Activated T-cell treated with anti-CD3 and anti-CD28 coated beads for 48 hours (primary cell): ENCODE data around the gene WDFY4.
A peak's percentile ranks its signal among the peaks of the same experiment; 100 is the strongest.

ENCODE experiments used
- DNase-seq: peaks from one replicate; pipeline ENCODE4 v3.0.0-alpha.2; 2020; ENCODE audit warnings: low read depth

Gene WDFY4

DNA sequence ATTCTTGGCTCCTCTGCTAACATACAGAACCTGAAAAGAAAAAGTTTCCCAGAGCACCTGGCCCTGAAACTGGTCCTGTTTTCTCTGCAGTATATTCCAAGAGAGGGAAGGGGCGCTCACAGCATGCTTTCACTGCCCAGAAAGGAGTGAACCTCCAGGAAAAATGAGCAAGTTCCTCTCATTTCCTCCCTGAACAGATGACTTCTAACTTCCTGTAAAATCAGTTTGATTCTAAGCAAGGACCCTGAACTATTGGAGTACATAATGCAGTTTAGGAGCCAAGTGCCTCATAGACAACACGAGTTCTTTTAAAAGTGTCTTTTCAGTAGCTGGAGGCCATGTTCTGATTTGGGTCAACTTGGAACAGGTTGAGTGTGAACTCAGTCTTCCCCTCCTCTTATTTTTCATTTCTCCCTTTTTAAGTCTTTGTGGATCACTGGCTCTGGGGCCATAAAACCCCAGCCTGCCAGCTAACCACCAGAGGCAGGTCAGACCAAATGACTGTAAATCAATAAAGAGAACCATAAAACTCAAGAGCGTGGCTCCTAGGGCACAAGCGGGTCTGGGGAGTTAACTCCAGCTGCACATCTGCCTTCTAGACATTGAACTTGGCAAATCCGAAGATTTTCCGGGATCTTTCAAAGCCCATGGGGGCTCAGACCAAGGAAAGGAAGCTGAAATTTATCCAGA, 260.9 kb downstream of the WDFY4 start:
- DNase-seq: no peak

DNA sequence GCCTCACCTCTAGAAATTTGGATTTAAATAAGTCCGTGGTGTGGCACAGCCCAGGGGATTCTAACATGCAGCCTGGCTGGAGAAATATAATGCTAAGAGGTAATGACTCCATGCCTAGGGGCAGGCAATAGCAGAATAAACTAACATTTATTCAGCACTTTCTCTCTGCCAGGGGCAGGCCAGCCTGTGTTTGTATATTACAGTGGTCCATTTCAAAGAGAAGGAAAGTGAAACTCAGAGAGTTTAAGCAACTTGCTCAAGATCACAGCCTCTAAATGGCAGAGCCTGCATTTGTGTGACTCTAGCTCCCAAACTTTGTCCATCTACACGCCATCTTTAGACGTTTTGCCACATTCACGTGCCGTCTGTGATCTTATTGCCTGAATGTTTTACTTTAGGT, 261.7 kb downstream of the WDFY4 start:
- DNase-seq: no peak

DNA sequence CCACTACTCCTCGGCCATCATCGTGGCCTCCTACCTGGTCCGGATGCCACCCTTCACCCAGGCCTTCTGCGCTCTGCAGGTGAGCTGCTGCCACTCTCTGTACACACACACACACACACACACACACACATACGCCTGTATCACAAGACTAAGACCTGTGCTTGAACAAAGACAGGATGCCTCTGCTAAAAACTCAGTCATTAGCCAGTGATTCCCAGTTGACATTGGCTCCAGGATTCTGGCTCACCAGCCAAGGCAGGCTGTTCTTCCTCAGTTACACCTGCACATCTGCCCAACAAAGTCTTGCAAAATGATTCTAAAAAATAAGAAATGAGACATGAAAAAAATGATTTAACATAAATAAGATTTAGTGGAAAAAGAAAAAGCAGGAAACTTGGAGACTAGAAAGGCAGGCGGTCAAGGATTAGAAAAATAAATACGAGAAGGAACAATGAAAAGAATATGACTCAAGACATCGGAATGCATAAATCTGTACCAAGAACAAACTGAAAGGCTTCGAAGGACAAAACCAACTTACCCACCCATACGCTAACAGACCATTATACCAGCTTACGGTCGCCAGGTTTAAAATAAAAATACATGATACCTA, 262.3 kb downstream of the WDFY4 start:
- DNase-seq: no peak

DNA sequence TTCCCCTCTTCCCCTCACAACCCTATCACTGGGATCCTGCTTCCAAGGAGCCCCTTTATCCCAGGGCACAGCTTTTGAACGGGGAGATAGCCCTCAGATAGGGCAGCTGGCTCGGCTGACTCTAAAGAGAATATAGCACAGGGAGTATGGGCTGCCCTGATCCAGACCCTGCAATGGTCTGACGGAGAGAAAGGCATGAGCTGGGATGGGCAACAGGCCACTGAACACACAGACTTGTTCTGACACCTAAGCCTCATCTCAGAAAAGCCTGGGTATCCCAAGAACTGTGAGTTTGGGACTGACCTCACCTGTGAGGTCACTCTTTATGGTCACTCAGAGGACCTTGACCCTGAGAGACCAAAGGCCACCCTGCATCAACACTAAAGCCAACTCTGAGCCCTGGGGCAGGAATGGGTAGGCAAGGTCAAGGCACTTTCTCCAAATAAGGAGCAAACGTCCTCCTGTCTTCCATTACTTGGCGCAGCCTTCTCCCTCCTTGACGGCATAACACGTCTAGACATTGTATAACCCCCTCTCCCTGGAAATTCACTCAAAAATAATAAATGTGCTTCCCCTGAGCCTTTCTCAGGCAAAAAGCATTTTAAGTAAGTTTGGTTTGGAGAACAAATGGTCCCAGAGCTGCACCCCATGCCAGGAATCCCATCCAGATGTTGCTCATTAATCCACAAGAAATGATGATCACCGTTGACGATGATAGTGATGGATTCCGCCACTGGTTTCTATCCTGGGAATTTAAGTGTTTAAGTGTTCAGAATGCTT, 263.2 kb downstream of the WDFY4 start:
- DNase-seq: no peak

DNA sequence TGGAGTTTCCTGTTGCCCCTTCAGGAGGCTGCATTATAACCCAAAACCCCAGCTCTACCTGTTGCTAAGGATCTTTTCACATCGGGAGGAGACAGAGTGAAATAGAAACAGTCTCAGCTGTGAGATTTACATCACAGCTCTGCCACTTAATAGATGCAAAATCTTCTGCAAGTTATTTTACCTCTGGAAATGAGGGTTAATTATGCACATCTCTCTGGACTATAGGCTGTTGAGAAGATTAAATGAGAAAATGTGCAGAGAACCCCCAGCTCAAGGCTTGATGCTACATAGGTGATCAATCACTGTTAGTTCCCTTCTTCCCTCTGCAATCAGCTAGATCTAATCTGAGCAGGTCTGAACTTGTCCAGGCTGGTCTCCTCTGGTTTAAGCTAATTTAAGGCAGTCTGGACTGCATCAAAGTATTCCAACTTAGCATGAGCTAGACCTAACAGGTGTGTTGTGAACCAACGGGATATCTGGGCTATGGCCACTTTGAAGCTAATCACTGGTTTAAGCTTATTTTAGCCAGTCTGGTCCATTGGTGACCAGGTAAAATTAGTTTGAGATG, 263.9 kb downstream of the WDFY4 start:
- DNase-seq: no peak

DNA sequence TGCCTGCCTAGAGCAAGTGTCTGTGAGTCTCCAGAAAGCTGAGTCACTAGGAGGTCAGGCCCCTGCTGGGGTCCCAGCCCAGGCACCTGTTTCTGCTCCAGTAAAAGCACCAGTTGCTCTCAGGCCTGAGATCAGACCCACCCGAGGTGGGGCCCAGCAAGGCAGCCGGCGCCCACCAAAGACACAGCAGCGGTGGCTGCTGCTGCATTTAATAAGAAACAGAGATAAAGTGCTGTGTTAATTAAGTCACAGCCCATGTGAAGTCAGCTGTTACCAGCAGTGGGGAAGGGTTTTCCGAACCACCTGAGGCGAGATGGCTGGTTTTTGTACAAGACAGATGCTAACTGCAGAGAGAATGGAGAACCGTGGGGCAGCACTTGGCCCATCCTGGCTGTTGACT, 267.0 kb downstream of the WDFY4 start:
- no peak for DNase-seq

DNA sequence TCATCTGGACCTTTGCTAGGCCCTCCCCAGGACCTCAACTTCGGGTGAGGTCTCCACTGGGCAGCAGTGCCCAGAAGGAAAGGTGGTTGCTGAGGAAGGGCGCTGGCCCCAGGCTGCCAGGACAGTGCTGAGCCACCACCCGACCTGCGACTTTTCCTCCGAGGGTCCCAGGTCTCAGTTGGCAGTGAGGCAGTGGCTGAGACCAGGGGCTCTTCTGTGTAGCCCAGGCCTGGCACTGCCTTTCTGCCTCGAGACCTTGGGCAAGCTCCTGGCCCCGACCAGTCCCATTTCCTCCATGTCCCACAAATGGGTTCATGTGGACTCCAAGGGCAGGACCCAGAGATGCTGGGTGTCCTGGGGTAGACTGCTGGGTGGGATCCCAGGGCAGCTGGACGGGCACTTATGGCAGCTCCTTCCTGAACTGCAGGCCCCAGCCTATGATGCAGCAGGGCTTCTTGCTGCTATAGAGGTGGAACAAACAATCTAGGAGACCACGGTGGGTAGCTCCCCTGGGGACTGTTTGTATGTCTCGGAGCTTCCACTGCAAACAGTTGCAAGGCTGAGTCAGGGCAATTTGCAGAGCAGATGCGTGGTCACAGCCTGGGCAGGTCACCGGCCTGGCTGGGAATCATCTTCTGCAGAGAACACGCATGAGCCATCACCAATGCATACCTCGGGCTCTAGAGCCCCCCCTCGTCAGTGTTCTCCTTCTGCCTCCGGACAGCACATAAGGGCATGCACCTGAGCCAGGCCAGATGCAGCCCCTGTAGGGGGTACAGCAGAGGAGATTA, 272.9 kb downstream of the WDFY4 start:
- DNase-seq: no peak

DNA sequence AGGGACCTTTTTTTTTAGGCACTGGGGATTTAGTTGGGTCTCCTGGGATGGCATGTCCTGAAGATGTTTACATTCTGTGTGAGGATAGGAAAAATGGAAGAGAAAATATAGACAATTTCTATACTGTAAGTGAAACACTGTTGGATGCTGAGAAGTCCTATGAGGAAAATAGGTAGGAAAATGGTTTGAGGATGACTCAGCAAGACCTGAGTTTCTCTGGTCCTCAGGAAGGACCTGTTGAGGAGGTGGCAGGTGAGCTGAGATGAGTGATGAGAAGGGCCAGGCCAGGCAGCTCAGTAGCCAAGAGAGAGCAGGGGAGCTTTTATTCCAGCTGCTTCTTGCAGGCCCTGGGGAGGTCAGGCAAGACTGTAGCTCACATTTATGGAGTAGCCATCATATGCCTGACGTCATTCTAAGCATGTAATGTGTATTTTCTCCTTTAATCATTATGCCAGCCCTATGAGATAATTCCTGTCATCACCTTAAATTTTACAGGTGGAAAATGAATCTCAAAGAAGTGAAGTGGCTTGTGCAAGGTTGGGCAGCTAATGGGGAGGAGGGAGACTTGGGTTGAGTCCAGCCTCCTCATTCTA, 274.0 kb downstream of the WDFY4 start:
- DNase-seq: no peak

DNA sequence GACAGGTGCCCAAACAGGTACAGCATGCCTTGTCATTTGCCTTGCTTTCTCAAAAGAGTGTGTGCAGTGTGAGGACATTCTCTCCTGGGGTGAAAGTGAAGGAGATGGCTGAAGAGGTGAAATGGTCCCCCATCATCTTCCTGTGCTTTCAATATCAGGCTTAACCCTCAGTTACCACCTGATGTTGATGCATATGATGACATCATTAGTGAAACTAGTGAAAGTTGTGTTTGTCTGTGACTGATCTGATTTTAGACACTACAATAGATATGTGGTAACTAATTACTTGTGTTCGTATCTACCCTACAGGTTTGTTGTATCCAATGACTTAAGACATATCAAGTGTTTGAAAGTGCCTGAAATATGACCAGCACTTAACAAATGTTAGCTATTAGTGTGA, 279.4 kb downstream of the WDFY4 start:
- no peak for DNase-seq

DNA sequence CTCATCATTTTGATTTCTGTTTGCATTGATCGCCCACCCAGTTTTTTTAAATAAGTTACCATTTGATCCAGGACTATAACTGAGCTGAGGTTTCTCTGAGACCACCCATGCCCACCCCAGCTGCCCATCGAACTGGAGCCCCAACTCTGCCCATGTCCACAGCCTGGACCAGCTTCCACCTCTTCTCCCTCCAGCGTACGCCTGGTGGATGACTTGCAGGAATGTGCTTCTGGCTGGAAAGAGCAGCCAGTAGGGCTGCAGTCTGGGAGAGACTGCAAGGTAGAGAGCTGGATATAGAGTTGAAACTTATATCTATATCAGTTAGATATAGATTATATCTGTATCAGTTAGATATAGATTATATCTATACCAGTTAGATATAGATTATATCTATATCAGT, 280.8 kb downstream of the WDFY4 start:
- DNase-seq: no peak

DNA sequence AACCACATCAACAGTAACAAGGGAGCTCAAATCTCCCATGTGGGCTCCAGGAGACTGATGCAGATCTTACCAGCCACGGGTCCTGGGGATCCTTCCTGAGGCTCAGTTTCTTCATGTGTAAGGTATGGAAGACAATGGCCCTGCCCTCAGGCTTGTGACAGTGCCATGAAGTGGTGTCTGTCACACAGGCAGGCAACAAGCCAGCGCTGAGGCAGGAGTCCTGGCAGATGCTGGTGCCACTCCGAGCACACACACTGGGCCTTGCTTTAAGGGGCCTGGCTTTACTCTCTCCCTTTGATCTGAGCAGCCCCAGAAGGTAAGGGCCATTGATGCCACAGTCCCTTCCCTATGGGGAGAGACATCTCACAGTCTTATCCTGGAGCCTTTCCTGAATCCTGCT, 283.4 kb downstream of the WDFY4 start:
- no peak for DNase-seq

DNA sequence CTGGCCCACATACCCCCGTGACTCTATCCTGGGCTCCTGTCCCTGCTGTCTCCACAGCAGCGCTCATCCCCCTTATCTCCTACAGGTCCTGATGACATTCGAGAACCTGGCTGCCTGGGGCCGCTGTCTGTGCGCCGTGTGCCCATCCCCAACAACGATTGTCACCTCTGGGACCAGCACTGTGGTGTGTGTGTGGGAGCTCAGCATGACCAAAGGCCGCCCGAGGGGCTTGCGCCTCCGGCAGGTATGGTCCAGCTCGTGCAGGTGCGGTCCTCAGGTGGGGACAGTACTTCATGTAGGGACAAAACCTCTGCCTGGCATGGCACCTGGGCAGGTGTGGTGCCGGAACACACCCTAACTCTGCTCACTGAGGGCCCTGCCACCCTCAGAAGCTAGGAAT, 285.4 kb downstream of the WDFY4 start:
- no peak for DNase-seq

DNA sequence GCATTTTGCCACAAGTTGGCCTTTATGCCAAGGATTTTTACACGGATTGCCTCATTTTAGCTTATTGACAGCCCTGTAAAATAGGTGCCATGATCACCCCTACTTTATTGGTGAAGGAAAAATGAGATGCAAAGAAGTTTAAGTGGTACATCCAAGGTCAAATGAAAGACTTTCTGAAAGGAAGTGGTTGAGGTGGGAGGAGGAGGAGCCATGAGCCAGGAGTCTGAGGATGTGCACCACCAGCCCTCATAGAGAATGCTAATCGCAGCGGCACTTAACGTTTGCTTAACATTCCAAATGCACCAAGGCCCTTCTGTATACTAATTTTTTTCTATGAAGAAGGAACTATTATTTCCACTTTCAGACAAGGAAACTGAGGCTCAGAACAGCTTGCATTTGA, 286.0 kb downstream of the WDFY4 start:
- no peak for DNase-seq

DNA sequence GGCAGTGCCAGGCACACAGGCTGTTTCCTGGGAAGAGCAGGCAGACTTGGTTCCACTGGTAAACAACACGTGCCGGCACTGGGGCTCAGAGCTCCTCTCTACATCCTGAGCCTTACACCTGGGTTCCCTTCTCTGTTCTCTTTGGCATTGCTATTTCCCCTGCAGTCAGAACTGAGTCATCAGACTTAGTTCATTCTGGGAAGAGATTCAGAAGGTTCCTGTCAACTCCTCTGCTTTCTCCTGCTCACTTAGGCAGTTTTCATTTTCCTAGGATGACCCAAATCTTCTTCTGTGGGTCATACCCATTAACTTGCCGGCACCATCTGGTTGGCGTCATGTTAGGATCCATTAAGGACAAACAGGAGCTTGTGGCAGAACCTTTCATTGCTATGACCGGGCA, 288.4 kb downstream of the WDFY4 start:
- DNase-seq: no peak

DNA sequence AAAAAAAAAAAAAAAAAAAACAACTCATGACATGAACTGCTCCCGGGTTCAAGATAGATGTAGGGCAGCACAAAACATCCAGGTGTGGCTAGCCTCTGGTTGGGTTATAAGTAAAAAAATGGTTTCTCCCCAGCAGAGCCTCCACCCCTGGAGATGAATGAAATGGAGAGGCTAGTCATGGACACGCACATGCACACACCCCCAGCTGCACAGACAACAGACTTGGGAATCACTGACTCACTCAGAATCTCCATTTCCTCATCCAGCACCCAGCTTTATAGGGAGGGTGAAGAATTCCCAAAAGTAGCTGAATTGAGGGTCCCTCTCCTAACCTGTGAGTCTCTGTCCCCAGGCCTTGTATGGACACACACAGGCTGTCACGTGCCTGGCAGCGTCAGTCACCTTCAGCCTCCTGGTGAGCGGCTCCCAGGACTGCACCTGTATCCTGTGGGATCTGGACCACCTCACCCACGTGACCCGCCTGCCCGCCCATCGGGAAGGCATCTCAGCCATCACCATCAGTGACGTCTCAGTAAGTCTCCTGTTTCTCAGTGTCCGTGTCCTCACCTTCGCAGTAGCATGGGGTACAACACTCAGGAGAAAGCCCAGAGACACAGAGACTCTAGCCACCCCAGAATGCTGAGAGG, 290.0 kb downstream of the WDFY4 start:
- no peak for DNase-seq

DNA sequence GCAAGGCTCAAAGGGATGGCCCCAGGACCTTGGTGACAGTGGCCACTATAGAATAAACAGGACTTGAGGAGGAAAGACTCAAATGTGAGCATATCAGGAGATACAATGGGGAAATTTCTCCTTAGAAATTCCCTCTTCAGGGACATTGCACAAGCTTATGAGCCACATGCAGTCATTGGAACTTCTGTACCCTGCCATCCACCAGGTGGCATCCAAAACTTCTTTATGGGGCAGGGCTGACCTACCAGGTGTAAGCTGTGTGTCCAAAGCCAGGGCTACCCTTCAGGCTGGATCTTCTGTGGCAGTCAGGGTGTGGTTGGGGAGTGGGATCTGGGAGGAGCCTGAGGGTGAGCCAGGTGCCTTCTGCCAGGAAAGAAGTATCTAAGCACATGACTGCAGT, 291.5 kb downstream of the WDFY4 start:
- DNase-seq: no peak

DNA sequence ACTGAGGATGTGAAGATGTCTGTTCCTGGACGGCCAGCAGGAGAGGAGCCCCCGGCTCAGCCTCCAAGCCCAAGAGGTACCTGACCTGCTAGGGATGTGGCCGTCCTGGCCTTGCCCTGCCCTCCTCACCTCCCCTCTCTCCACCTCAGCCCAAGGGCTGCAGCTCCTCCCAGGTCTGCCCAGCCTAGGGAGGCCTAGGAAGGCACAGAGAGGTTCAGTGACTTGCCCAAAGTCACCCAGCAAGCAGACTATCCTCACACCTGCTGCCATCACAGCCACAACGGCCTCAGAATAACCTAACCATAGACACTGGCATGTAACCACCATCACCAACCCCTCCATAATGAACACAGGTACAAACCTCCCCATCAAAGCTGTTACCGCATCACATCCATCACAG, 293.6 kb downstream of the WDFY4 start:
- no peak for DNase-seq

DNA sequence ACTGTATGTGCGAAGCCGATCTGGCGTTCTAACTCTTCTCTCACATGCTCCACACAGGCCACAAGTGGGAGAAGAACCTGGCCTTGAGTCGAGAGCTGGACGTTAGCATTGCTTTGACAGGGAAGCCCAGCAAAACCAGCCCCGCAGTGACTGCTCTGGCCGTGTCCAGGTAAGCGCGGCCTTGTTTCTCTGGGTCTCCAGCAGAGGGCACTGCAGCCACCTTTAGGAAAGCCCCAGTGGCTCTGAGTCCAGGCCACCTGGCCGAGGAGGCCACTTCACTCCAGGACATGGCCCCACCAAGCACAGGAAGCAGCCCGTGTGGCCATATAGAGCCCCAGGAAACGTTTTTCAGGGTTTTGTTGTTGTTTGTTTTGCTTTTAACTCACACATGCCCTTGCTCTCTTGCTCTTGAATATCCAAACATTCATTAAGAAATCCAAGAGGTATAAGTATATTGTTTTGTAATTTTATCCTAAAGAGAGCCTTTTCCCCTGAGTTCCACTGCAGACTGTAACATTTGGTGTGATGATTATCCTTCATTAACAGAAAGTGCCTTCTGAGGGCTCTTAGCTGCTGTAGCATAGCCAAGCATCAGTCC, 296.7 kb downstream of the WDFY4 start:
- DNase-seq: peak; percentile 29

DNA sequence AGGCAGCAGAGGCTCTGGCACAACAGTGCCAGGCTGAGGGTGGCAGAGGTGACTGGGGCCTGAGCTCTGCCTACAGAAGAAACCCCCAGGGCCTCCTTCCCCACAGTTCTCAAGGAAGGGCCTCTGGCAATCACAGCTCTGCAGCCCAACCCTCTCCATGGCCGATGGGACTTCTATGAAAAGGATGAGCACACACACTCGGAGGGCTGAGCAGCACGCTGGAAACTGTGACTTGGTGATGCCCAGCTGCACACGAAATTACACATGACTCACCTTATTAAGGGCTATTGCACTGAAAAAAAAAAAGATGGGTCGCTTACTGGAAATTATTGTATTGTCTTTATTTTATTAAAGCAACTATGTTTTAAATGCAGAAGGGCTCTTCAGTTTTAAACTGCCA, 297.9 kb downstream of the WDFY4 start:
- no peak for DNase-seq

DNA sequence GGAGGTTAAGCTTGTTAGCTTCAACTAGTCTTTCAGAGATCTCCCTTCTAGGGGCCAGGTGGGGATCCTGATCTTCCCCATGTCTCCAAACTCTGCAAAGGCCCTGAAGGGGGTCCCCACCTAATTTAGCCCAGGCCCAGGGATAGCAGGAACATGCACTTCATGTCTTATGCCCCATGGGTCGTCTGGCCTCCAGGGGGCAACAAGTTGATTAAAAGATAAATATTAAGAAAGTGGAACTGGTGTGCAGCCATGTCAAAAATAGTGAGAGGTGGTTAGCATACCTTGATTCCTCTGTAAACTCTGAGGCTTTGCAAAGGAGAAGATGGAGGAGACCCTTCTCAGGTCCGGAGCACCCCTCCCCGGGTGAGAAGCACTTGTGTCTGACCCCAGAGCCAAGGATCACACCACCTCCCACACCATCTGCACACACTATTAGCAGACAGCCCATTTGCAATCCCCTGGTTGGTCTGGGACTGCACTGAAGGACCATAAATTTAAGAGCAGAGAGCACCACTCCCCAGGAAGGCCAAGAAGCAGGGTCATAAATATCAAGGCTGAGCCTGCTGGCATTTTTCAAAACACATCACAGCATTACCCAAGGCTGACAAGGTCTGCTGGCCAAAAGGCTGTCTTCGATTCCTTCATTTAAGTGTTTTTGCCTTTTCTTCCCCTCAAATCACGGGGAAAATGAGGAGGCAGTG, 299.1 kb downstream of the WDFY4 start:
- DNase-seq: no peak
